HEK293 (cell line): ENCODE measurements around the gene SMAD1.

Source experiments
- CTCF ChIA-PET: fragments of 350-600 bp; formaldehyde crosslinking; extraction: SDS; loops from one replicate; lab custom pipeline; 2021; ENCODE audit warnings: antibody characterized with exemption; lab: Yijun Ruan, JAX
- POLR2A ChIA-PET: fragments of 300-600 bp; formaldehyde crosslinking; extraction: SDS; loops from one replicate; lab custom pipeline; 2020; ENCODE audit warnings: antibody characterized with exemption, inconsistent platforms; lab: Yijun Ruan, JAX
- H3K27ac ChIP-seq: fragments of 200-500 bp; sonication (Bioruptor generic); 2 replicates; pipeline ENCODE4 v1.5.1; 2014; ENCODE audit warnings: low read depth, low read length, control low read depth, inconsistent platforms; ENCODE audit errors: extremely low read depth
- H3K36me3 ChIP-seq, 2 experiments: fragments of 200-500 bp in 1 of 2; sonication (Bioruptor generic) in 1 of 2; 1 replicate in 1 of 2; 2 replicates in 1 of 2; pipeline ENCODE4 v1.5.1; 2014 to 2017; ENCODE audit warnings: inconsistent platforms in 2 of 2, low read length in 2 of 2; ENCODE audit not compliant: control insufficient read depth in 2 of 2, insufficient read depth in 1 of 2
- H3K4me1 ChIP-seq: fragments of 200-500 bp; sonication (Bioruptor generic); 2 replicates; pipeline ENCODE4 v1.5.1; 2014; ENCODE audit warnings: mild to moderate bottlenecking, low read length, inconsistent platforms; ENCODE audit not compliant: control insufficient read depth, insufficient read depth
- H3K4me3 ChIP-seq: 2 replicates; pipeline ENCODE4 v1.5.1; 2011; ENCODE audit warnings: low read depth, mild to moderate bottlenecking, control low read depth, low read length, moderate library complexity
- H3K9me3 ChIP-seq: fragments of 200-500 bp; sonication (Bioruptor generic); 2 replicates; pipeline ENCODE4 v1.5.1; 2014; ENCODE audit warnings: low read depth, low read length, inconsistent platforms; ENCODE audit not compliant: control insufficient read depth, insufficient read depth
- GLIS1 ChIP-seq: fragments of 450-650 bp; formaldehyde crosslinking; IDR thresholded peaks from 2 replicates; pipeline ENCODE4 v1.5.1; 2016; ENCODE audit warnings: missing biosample characterization, missing genetic modification characterization
- PRDM2 ChIP-seq: fragments of 450-650 bp; formaldehyde crosslinking; IDR thresholded peaks from 2 replicates; pipeline ENCODE4 v1.5.1; 2016; ENCODE audit warnings: missing biosample characterization, missing genetic modification characterization, borderline replicate concordance
- REST ChIP-seq: fragments of 450-650 bp; formaldehyde crosslinking; IDR thresholded peaks from 2 replicates; pipeline ENCODE4 v1.5.1; 2016; ENCODE audit warnings: missing biosample characterization, missing genetic modification characterization
- ZBTB10 ChIP-seq: fragments of 450-650 bp; formaldehyde crosslinking; IDR thresholded peaks from 2 replicates; pipeline ENCODE4 v1.5.1; 2016; ENCODE audit warnings: missing biosample characterization, missing genetic modification characterization
- ZBTB49 ChIP-seq: fragments of 450-650 bp; formaldehyde crosslinking; IDR thresholded peaks from 2 replicates; pipeline ENCODE4 v1.5.1; 2016; ENCODE audit warnings: missing biosample characterization, missing genetic modification characterization, low read depth
- ZFP69B ChIP-seq: fragments of 450-650 bp; formaldehyde crosslinking; IDR thresholded peaks from 2 replicates; pipeline ENCODE4 v1.5.1; 2016; ENCODE audit warnings: missing biosample characterization, missing genetic modification characterization
- ZNF146 ChIP-seq: fragments of 450-650 bp; formaldehyde crosslinking; IDR thresholded peaks from 2 replicates; pipeline ENCODE4 v1.5.1; 2016; ENCODE audit warnings: missing biosample characterization, missing genetic modification characterization
- ZNF155 ChIP-seq: fragments of 450-650 bp; formaldehyde crosslinking; IDR thresholded peaks from 2 replicates; pipeline ENCODE4 v1.5.1; 2016; ENCODE audit warnings: missing biosample characterization, missing genetic modification characterization
- ZNF280C ChIP-seq: fragments of 450-650 bp; formaldehyde crosslinking; IDR thresholded peaks from 2 replicates; pipeline ENCODE4 v1.5.1; 2016; ENCODE audit warnings: missing biosample characterization, missing genetic modification characterization
- ZNF514 ChIP-seq: fragments of 450-650 bp; formaldehyde crosslinking; IDR thresholded peaks from 2 replicates; pipeline ENCODE4 v1.5.1; 2016; ENCODE audit warnings: missing biosample characterization, missing genetic modification characterization
- ZNF660 ChIP-seq: fragments of 450-650 bp; IDR thresholded peaks from 2 replicates; pipeline ENCODE4 v1.5.1; 2018; ENCODE audit warnings: missing biosample characterization, mild to moderate bottlenecking, missing genetic modification characterization

Gene SMAD1

GRCh38 chr4:145536044-145536443, 54.4 kb downstream of the SMAD1 start (continued):
- TF ChIP-seq PRDM2 (tag by site-specific recombination) (no peak), REST (no peak), GLIS1 (tag by site-specific recombination) (no peak), ZBTB10 (tag by site-specific recombination) (no peak), ZNF155 (no peak), ZNF514 (no peak), ZNF280C (tag by site-specific recombination) (no peak), ZBTB49 (tag by site-specific recombination) (no peak)

GRCh38 chr4:145538596-145538995, 56.9 kb downstream of the SMAD1 start:
- no peak overlapping the region for H3K4me3 ChIP-seq
- POLR2A ChIA-PET: interaction anchor here (1.0 kb wide), 1 partner anchor 54 kb away, joined by 3 read pairs; no protein-coding TSS in a partner anchor
- no peaks in the 10 kb centered on the region for H3K36me3 ChIP-seq
- H3K9me3 ChIP-seq: no peaks in the 10 kb centered on the region
- H3K4me1 ChIP-seq: peaks cover 7% of the 10 kb centered on the region; the same call in 1 of the 2 replicates
- TF ChIP-seq ZNF660 (tag by site-specific recombination) (0 out of 2 replicates have a peak, but pooled peaks have one; percentile 19), ZFP69B (tag by site-specific recombination) (no peak), ZNF146 (tag by site-specific recombination) (no peak)
- H3K27ac ChIP-seq: no peak overlapping the region
- CTCF ChIA-PET: no interaction called here
